Neutrophil (primary cell): ENCODE results near the gene SH3GL3.

Experiments used
- H3K27ac ChIP-seq: fragments of 200-600 bp; sonication (generic); 2 replicates; pipeline ENCODE4 v1.5.1; 2016; ENCODE audit warnings: mild to moderate bottlenecking, moderate library complexity
- H3K27me3 ChIP-seq: fragments of 200-600 bp; sonication (generic); 2 replicates; pipeline ENCODE4 v1.6.0; 2016; ENCODE audit warnings: mild to moderate bottlenecking
- H3K36me3 ChIP-seq: fragments of 200-600 bp; sonication (generic); 2 replicates; pipeline ENCODE4 v1.5.1; 2017
- H3K4me1 ChIP-seq, 2 experiments: fragments of 200-600 bp in 1 of 2; sonication (generic) in 1 of 2; 1 replicate in 1 of 2; 2 replicates in 1 of 2; pipeline versions ENCODE4 v1.5.1 to v1.6.1; 2013 to 2016; ENCODE audit warnings: low read depth in 1 of 2, low read length in 1 of 2, mild to moderate bottlenecking in 1 of 2, moderate library complexity in 1 of 2; ENCODE audit not compliant: control insufficient read depth in 1 of 2, insufficient read depth in 1 of 2
- H3K4me3 ChIP-seq, 2 experiments: fragments of 200-600 bp in 1 of 2; sonication (generic) in 1 of 2; 1 replicate in 1 of 2; 2 replicates in 1 of 2; pipeline ENCODE4 v1.5.1; 2013 to 2016; ENCODE audit warnings: low read depth in 1 of 2, low read length in 1 of 2, mild to moderate bottlenecking in 1 of 2, moderate library complexity in 1 of 2
- H3K9me3 ChIP-seq: fragments of 200-600 bp; sonication (generic); 2 replicates; pipeline ENCODE4 v1.5.1; 2016
- CTCF ChIP-seq: fragments of 200-600 bp; sonication (generic); IDR thresholded peaks from 2 replicates; pipeline ENCODE4 v1.5.1; 2016; ENCODE audit warnings: antibody characterized with exemption

Gene SH3GL3

GRCh38 chr15:83610901-83611685 is 164.0 kb downstream of the SH3GL3 start:
- Histone ChIP-seq H3K9me3 (no peaks in the 10 kb centered on the region), H3K36me3 (no peaks in the 10 kb centered on the region), H3K27ac (no peak overlapping the region), H3K4me1 (no peaks in the 10 kb centered on the region), H3K27me3 (no peaks in the 10 kb centered on the region), H3K4me3 (no peak overlapping the region)
- TF ChIP-seq CTCF = no peak

GRCh38 chr15:83612226-83612625 is 165.1 kb downstream of the SH3GL3 start:
- no peak for TF ChIP-seq CTCF
- Histone ChIP-seq H3K4me3 (no peak overlapping the region), H3K27me3 (no peaks in the 10 kb centered on the region)

GRCh38 chr15:83612898-83613635 is 165.9 kb downstream of the SH3GL3 start:
- no peaks in the 10 kb centered on the region for H3K9me3 ChIP-seq
- no peaks in the 10 kb centered on the region for H3K4me1 ChIP-seq
- no peak overlapping the region for H3K4me3 ChIP-seq
- H3K27ac ChIP-seq = no peak overlapping the region
- H3K36me3 ChIP-seq = no peaks in the 10 kb centered on the region
- H3K27me3 ChIP-seq = no peaks in the 10 kb centered on the region
- TF ChIP-seq CTCF = no peak

More at GRCh38 chr15:83612226-83612625, 165.1 kb downstream of the SH3GL3 start:
- no peak overlapping the region for H3K27ac ChIP-seq
- no peaks in the 10 kb centered on the region for H3K9me3 ChIP-seq
- no peaks in the 10 kb centered on the region for H3K36me3 ChIP-seq
- H3K4me1 ChIP-seq = no peaks in the 10 kb centered on the region

GRCh38 chr15:83613714-83614113 is 166.6 kb downstream of the SH3GL3 start:
- TF ChIP-seq CTCF = no peak
- H3K9me3 ChIP-seq = no peaks in the 10 kb centered on the region
- no peaks in the 10 kb centered on the region for H3K36me3 ChIP-seq
- H3K27me3 ChIP-seq = no peaks in the 10 kb centered on the region
- no peak overlapping the region for H3K27ac ChIP-seq
- no peaks in the 10 kb centered on the region for H3K4me1 ChIP-seq
- no peak overlapping the region for H3K4me3 ChIP-seq

- H3K4me3 ChIP-seq = no peak overlapping the region
- H3K27ac ChIP-seq = no peak overlapping the region
- no peaks in the 10 kb centered on the region for H3K36me3 ChIP-seq
- TF ChIP-seq CTCF = no peak
- H3K27me3 ChIP-seq = no peaks in the 10 kb centered on the region
- no peaks in the 10 kb centered on the region for H3K9me3 ChIP-seq
- H3K4me1 ChIP-seq = no peaks in the 10 kb centered on the region
Measured at GRCh38 chr15:83616840-83617239, 169.7 kb downstream of the SH3GL3 start.
